Mesenchymal stem cell (in vitro differentiated cells and primary cell): ENCODE measurements around the gene WDFY3. TPM values are rescaled to one million over a fixed set of nuclear protein-coding genes. Genes with fewer than 3 reads are reported as not detected.

Experiments used
- DNase-seq: peaks from one replicate; pipeline ENCODE4 v3.0.0-alpha.2; 2013
- H2AFZ ChIP-seq: one replicate; pipeline ENCODE4 v1.6.1; 2013; ENCODE audit warnings: low read depth, mild to moderate bottlenecking, control low read depth, inconsistent platforms, low read length, moderate library complexity
- H2AK5ac ChIP-seq: 2 replicates; pipeline ENCODE4 v1.6.1; 2013; ENCODE audit warnings: low read length, moderate library complexity, mild to moderate bottlenecking, inconsistent platforms; ENCODE audit not compliant: severe bottlenecking
- H2BK120ac ChIP-seq: one replicate; pipeline ENCODE4 v1.6.1; 2013; ENCODE audit warnings: low read depth, mild to moderate bottlenecking, inconsistent platforms, low read length, moderate library complexity
- H2BK12ac ChIP-seq, 2 experiments: one replicate each; pipeline ENCODE4 v1.6.1; 2013; ENCODE audit warnings: inconsistent platforms in 2 of 2, low read length in 2 of 2, mild to moderate bottlenecking in 2 of 2, moderate library complexity in 2 of 2, control low read depth in 1 of 2
- H2BK15ac ChIP-seq: one replicate; pipeline ENCODE4 v1.6.1; 2013; ENCODE audit warnings: mild to moderate bottlenecking, low read depth, inconsistent platforms; ENCODE audit not compliant: poor library complexity, severe bottlenecking
- H2BK5ac ChIP-seq: 2 replicates; pipeline ENCODE4 v1.6.1; 2013; ENCODE audit warnings: low read depth, mild to moderate bottlenecking, low read length, control low read depth, inconsistent platforms; ENCODE audit not compliant: poor library complexity, severe bottlenecking
- H3K14ac ChIP-seq, 2 experiments: one replicate each; pipeline ENCODE4 v1.6.1; 2013; ENCODE audit warnings: inconsistent platforms in 2 of 2, low read length in 2 of 2, control low read depth in 1 of 2, mild to moderate bottlenecking in 1 of 2, moderate library complexity in 1 of 2
- H3K18ac ChIP-seq, 2 experiments: one replicate each; pipeline ENCODE4 v1.6.1; 2013; ENCODE audit warnings: inconsistent platforms in 2 of 2, low read length in 2 of 2, control low read depth in 1 of 2, low read depth in 1 of 2, mild to moderate bottlenecking in 1 of 2
- H3K23ac ChIP-seq, 2 experiments: one replicate each; pipeline ENCODE4 v1.6.1; 2013; ENCODE audit warnings: inconsistent platforms in 2 of 2, low read length in 2 of 2, mild to moderate bottlenecking in 2 of 2, moderate library complexity in 2 of 2, control low read depth in 1 of 2
- H3K27ac ChIP-seq: 2 replicates; pipeline ENCODE4 v1.5.1; 2013; ENCODE audit warnings: mild to moderate bottlenecking, moderate library complexity, low read length, control low read depth, inconsistent platforms; ENCODE audit not compliant: poor library complexity, severe bottlenecking
- H3K27me3 ChIP-seq, 2 experiments: 2 replicates each; pipeline versions ENCODE4 v1.6.1 to v1.7.0; 2013; ENCODE audit warnings: low read length in 2 of 2, mild to moderate bottlenecking in 2 of 2, moderate library complexity in 2 of 2, control low read depth in 1 of 2, inconsistent platforms in 1 of 2; ENCODE audit not compliant: control insufficient read depth in 1 of 2, insufficient read depth in 1 of 2
- H3K36me3 ChIP-seq, 2 experiments: 2 replicates each; pipeline versions ENCODE4 v1.6.1 to v1.7.0; 2013; ENCODE audit warnings: low read length in 2 of 2, control low read depth in 1 of 2, inconsistent platforms in 1 of 2, low read depth in 1 of 2, mild to moderate bottlenecking in 1 of 2; ENCODE audit not compliant: insufficient read depth in 2 of 2, control insufficient read depth in 1 of 2
- H3K4ac ChIP-seq, 2 experiments: one replicate each; pipeline ENCODE4 v1.6.1; 2013; ENCODE audit warnings: inconsistent platforms in 2 of 2, low read length in 2 of 2, mild to moderate bottlenecking in 2 of 2, moderate library complexity in 2 of 2, control low read depth in 1 of 2, low read depth in 1 of 2
- H3K4me1 ChIP-seq: 2 replicates; pipeline ENCODE4 v1.6.1; 2013; ENCODE audit warnings: low read depth, low read length, control low read depth; ENCODE audit not compliant: control insufficient read depth, insufficient read depth
- H3K4me2 ChIP-seq: 2 replicates; pipeline ENCODE4 v1.6.1; 2013; ENCODE audit warnings: low read length, mild to moderate bottlenecking, inconsistent platforms; ENCODE audit not compliant: poor library complexity, severe bottlenecking
- H3K4me3 ChIP-seq, 2 experiments: 2 replicates each; pipeline versions ENCODE4 v1.5.1 to v1.7.0; 2013; ENCODE audit warnings: low read length in 2 of 2, mild to moderate bottlenecking in 2 of 2, control low read depth in 1 of 2, low read depth in 1 of 2; ENCODE audit not compliant: insufficient read depth in 1 of 2
- H3K79me1 ChIP-seq: replicated peaks from 2 replicates; pipeline ENCODE4 v1.6.1; 2013; ENCODE audit warnings: mild to moderate bottlenecking, control low read depth, low read length, inconsistent platforms; ENCODE audit not compliant: poor library complexity, severe bottlenecking
- H3K9ac ChIP-seq: 2 replicates; pipeline ENCODE4 v1.7.0; 2013; ENCODE audit warnings: mild to moderate bottlenecking, low read length, moderate library complexity
- H3K9me3 ChIP-seq: 2 replicates; pipeline ENCODE4 v1.7.0; 2013; ENCODE audit warnings: mild to moderate bottlenecking, low read length; ENCODE audit not compliant: control insufficient read depth
- H4K8ac ChIP-seq: one replicate; pipeline ENCODE4 v1.6.1; 2013; ENCODE audit warnings: inconsistent platforms, mild to moderate bottlenecking, low read length, moderate library complexity
- H4K91ac ChIP-seq: one replicate; pipeline ENCODE4 v1.6.1; 2013; ENCODE audit warnings: mild to moderate bottlenecking, low read length, inconsistent platforms
- WGBS: methylation state at CpG from one replicate; pipeline ENCODE4 v1.1.7; 2013; ENCODE audit warnings: mixed read lengths; 5-methylcytosine and 5-hydroxymethylcytosine counted together
- small RNA-seq: library from polyadenylated mRNA; stranded (forward); fragments of <200 nt; extraction: miRNeasy Mini kit (QIAGEN cat#:217004); gene quantifications from one replicate; pipeline ENCODE3, GENCODE V24; 2013; ENCODE audit warnings: low read depth

The WDFY3 gene

DNA sequence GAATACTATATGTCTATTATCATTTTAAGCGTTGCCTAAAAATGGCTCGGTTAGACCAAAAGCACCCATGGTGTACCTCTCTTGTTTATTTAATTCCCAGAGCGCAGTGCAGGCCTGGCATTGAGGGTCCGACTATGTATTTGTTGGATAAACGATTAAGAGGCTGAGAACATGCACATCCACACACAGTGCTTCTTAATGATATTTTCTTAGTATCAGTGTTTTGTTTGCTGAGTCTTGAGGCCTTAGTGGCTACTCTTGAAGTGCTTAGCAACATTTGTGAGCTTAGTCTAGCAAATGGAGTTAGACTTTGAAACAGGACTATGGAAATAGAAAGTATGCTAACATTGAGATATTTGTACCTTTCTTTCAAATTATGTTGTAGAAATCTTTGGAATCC, 339.8 kb downstream of the WDFY3 start:
- H2AK5ac ChIP-seq, result no peak overlapping the region
- H3K36me3 ChIP-seq, result no peaks in the 10 kb centered on the region
- H3K23ac ChIP-seq, result no peak overlapping the region
- H3K9ac ChIP-seq, result no peak overlapping the region
- H3K18ac ChIP-seq, result no peak overlapping the region
- H3K14ac ChIP-seq, result no peak overlapping the region
- no peaks in the 10 kb centered on the region for H3K79me1 ChIP-seq
- no peak overlapping the region for H3K4me3 ChIP-seq
- H2BK15ac ChIP-seq, result no peak overlapping the region
- no peak overlapping the region for H3K27ac ChIP-seq
- DNase-seq, result no peak
- H2AFZ ChIP-seq, result no peak overlapping the region
- no peak overlapping the region for H2BK12ac ChIP-seq
- H2BK120ac ChIP-seq, result no peak overlapping the region
- H4K8ac ChIP-seq, result no peak overlapping the region
- no peak overlapping the region for H3K4ac ChIP-seq
- no peak overlapping the region for H2BK5ac ChIP-seq
- no peaks in the 10 kb centered on the region for H3K4me1 ChIP-seq
- no peaks in the 10 kb centered on the region for H3K27me3 ChIP-seq
- no peaks in the 10 kb centered on the region for H3K9me3 ChIP-seq
- H4K91ac ChIP-seq, result no peak overlapping the region
- WGBS, result 100% methylated on average over 4 of the region's 5 CpGs
- H3K4me2 ChIP-seq, result no peak overlapping the region

DNA sequence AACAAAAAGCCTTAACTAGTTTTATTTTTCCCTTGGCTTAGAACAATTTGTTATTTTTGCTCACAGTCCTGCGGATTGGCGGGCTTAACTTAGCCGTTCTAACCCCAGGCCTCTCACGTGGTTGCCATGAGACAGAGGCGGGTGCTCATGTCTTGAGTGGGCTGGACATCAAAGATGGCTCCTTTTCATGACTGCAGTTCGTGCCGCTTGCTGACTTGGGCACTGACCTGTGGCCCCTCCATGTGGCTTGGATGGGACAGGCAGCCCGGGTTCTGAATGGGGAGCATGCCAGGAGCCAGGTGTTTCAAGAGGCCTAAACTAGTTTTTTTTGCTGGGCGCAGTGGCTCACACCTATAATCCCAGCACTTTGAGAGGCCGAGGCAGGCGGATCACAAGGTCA, 342.8 kb downstream of the WDFY3 start:
- Histone ChIP-seq H3K9ac (no peak overlapping the region), H2AFZ (no peak overlapping the region), H4K91ac (no peak overlapping the region), H2BK15ac (no peak overlapping the region), H3K27me3 (no peaks in the 10 kb centered on the region), H3K27ac (no peak overlapping the region), H3K23ac (no peak overlapping the region), H3K14ac (no peak overlapping the region), H2AK5ac (no peak overlapping the region), H3K18ac (no peak overlapping the region), H3K4ac (no peak overlapping the region), H2BK5ac (no peak overlapping the region), H2BK120ac (no peak overlapping the region), H2BK12ac (no peak overlapping the region), H3K36me3 (no peaks in the 10 kb centered on the region), H4K8ac (no peak overlapping the region), H3K4me3 (no peak overlapping the region), H3K9me3 (no peaks in the 10 kb centered on the region), H3K4me1 (no peaks in the 10 kb centered on the region), H3K79me1 (no peaks in the 10 kb centered on the region), H3K4me2 (no peak overlapping the region)
- WGBS, result 97% methylated on average over 11 of the region's 11 CpGs
- DNase-seq, result no peak

DNA sequence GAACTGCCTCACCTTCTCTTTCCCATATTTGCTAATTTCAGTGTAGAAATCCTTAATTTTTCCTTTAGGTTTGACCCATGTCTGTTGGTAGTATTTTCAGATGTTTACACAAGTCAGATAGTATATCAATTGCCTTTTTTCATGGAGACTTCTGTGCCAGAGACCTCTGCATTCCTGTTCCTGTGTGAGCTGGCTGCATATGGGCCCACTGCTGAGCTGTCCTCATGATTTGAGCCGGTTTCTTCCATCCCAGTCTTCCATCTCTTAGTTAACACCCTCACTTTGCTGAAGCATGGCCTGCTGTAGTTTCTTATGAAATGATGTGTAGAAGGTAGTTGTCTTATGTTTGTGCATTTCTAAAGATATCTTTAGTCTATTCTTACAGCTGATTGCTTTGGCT, 343.5 kb downstream of the WDFY3 start:
- DNase-seq, result peak; percentile 11
- Histone ChIP-seq H3K4me2 (no peak overlapping the region), H3K14ac (no peak overlapping the region), H3K36me3 (no peaks in the 10 kb centered on the region), H2BK12ac (no peak overlapping the region), H3K27me3 (no peaks in the 10 kb centered on the region), H4K91ac (no peak overlapping the region), H3K27ac (no peak overlapping the region), H2BK15ac (no peak overlapping the region), H2AFZ (no peak overlapping the region), H3K23ac (no peak overlapping the region), H3K4ac (no peak overlapping the region), H3K9ac (no peak overlapping the region), H3K4me3 (no peak overlapping the region), H4K8ac (no peak overlapping the region), H2BK5ac (no peak overlapping the region), H2AK5ac (no peak overlapping the region), H3K4me1 (no peaks in the 10 kb centered on the region), H3K9me3 (no peaks in the 10 kb centered on the region), H2BK120ac (no peak overlapping the region), H3K18ac (no peak overlapping the region), H3K79me1 (no peaks in the 10 kb centered on the region)
- no CpG with 5 or more reads among the region's 1 CpG for WGBS

Small RNAs within 50 kb of the gene (small RNA-seq; reads per million reads assigned to genes)
- gene RN7SL552P (1.2 reads per million), gene RNU6-469P (not detected)
